HEK293 (cell line): ENCODE results near the gene ZBP1.

ENCODE experiments used
- CTCF ChIA-PET: fragments of 350-600 bp; formaldehyde crosslinking; extraction: SDS; loops from one replicate; lab custom pipeline; 2021; ENCODE audit warnings: antibody characterized with exemption; lab: Yijun Ruan, JAX
- POLR2A ChIA-PET: fragments of 300-600 bp; formaldehyde crosslinking; extraction: SDS; loops from one replicate; lab custom pipeline; 2020; ENCODE audit warnings: antibody characterized with exemption, inconsistent platforms; lab: Yijun Ruan, JAX
- H3K27ac ChIP-seq: fragments of 200-500 bp; sonication (Bioruptor generic); 2 replicates; pipeline ENCODE4 v1.5.1; 2014; ENCODE audit warnings: low read depth, low read length, control low read depth, inconsistent platforms; ENCODE audit errors: extremely low read depth
- H3K36me3 ChIP-seq, 2 experiments: fragments of 200-500 bp in 1 of 2; sonication (Bioruptor generic) in 1 of 2; 1 replicate in 1 of 2; 2 replicates in 1 of 2; pipeline ENCODE4 v1.5.1; 2014 to 2017; ENCODE audit warnings: inconsistent platforms in 2 of 2, low read length in 2 of 2; ENCODE audit not compliant: control insufficient read depth in 2 of 2, insufficient read depth in 1 of 2
- H3K4me1 ChIP-seq: fragments of 200-500 bp; sonication (Bioruptor generic); 2 replicates; pipeline ENCODE4 v1.5.1; 2014; ENCODE audit warnings: mild to moderate bottlenecking, low read length, inconsistent platforms; ENCODE audit not compliant: control insufficient read depth, insufficient read depth
- H3K4me3 ChIP-seq: 2 replicates; pipeline ENCODE4 v1.5.1; 2011; ENCODE audit warnings: low read depth, mild to moderate bottlenecking, control low read depth, low read length, moderate library complexity
- H3K9me3 ChIP-seq: fragments of 200-500 bp; sonication (Bioruptor generic); 2 replicates; pipeline ENCODE4 v1.5.1; 2014; ENCODE audit warnings: low read depth, low read length, inconsistent platforms; ENCODE audit not compliant: control insufficient read depth, insufficient read depth
- BCL11B ChIP-seq: fragments of 450-650 bp; formaldehyde crosslinking; IDR thresholded peaks from 2 replicates; pipeline ENCODE4 v1.5.1; 2016; ENCODE audit warnings: low read depth, missing biosample characterization, missing genetic modification characterization
- HOXD13 ChIP-seq: sonication (generic); formaldehyde crosslinking; IDR thresholded peaks from 2 replicates; pipeline ENCODE4 v1.8.0; 2022; ENCODE audit warnings: missing genetic modification reagents, borderline replicate concordance
- TSHZ1 ChIP-seq: fragments of 450-650 bp; formaldehyde crosslinking; IDR thresholded peaks from 2 replicates; pipeline ENCODE4 v1.5.1; 2016; ENCODE audit warnings: missing biosample characterization, missing genetic modification characterization, borderline replicate concordance
- ZBTB11 ChIP-seq: fragments of 450-650 bp; formaldehyde crosslinking; conservative IDR thresholded peaks from 2 replicates; pipeline ENCODE4 v1.5.1; 2016; ENCODE audit warnings: low read depth, missing biosample characterization, missing genetic modification characterization
- ZNF140 ChIP-seq: fragments of 450-650 bp; formaldehyde crosslinking; IDR thresholded peaks from 2 replicates; pipeline ENCODE4 v1.5.1; 2016; ENCODE audit warnings: missing biosample characterization, missing genetic modification characterization
- ZNF146 ChIP-seq: fragments of 450-650 bp; formaldehyde crosslinking; IDR thresholded peaks from 2 replicates; pipeline ENCODE4 v1.5.1; 2016; ENCODE audit warnings: missing biosample characterization, missing genetic modification characterization
- ZNF18 ChIP-seq: fragments of 450-650 bp; formaldehyde crosslinking; IDR thresholded peaks from 2 replicates; pipeline ENCODE4 v1.5.1; 2016; ENCODE audit warnings: missing biosample characterization, missing genetic modification characterization
- ZNF19 ChIP-seq: fragments of 450-650 bp; formaldehyde crosslinking; IDR thresholded peaks from 2 replicates; pipeline ENCODE4; 2016; ENCODE audit warnings: missing biosample characterization, missing genetic modification characterization, low read depth
- ZNF274 ChIP-seq, 2 experiments: fragments of 200-500 bp in 1 of 2; fragments of 450-650 bp in 1 of 2; sonication (Bioruptor generic) in 1 of 2; formaldehyde crosslinking in 1 of 2; IDR thresholded peaks; 2 replicates each; pipeline versions ENCODE4 v1.5.1 to v1.6.1; 2014 to 2016; ENCODE audit warnings: borderline replicate concordance in 1 of 2, inconsistent platforms in 1 of 2, low read length in 1 of 2, missing biosample characterization in 1 of 2, missing genetic modification characterization in 1 of 2
- ZNF302 ChIP-seq: fragments of 450-650 bp; formaldehyde crosslinking; IDR thresholded peaks from 2 replicates; pipeline ENCODE4 v1.5.1; 2016; ENCODE audit warnings: missing biosample characterization, missing genetic modification characterization, low read depth
- ZNF404 ChIP-seq: fragments of 450-650 bp; formaldehyde crosslinking; IDR thresholded peaks from 2 replicates; pipeline ENCODE4 v1.5.1; 2017; ENCODE audit warnings: missing biosample characterization, missing genetic modification characterization
- ZNF416 ChIP-seq: fragments of 450-650 bp; formaldehyde crosslinking; IDR thresholded peaks from 2 replicates; pipeline ENCODE4 v1.5.1; 2016; ENCODE audit warnings: missing biosample characterization, missing genetic modification characterization
- ZNF501 ChIP-seq: fragments of 450-650 bp; formaldehyde crosslinking; IDR thresholded peaks from 2 replicates; pipeline ENCODE4 v1.5.1; 2016; ENCODE audit warnings: missing biosample characterization, missing genetic modification characterization
- ZNF513 ChIP-seq: fragments of 450-650 bp; IDR thresholded peaks from 2 replicates; pipeline ENCODE4 v1.5.1; 2018; ENCODE audit warnings: missing biosample characterization, missing genetic modification characterization
- ZNF529 ChIP-seq: fragments of 450-650 bp; formaldehyde crosslinking; IDR thresholded peaks from 2 replicates; pipeline ENCODE4 v1.5.1; 2017; ENCODE audit warnings: missing genetic modification characterization, missing biosample characterization; ENCODE audit not compliant: insufficient replicate concordance
- ZNF600 ChIP-seq: fragments of 450-650 bp; formaldehyde crosslinking; IDR thresholded peaks from 2 replicates; pipeline ENCODE4 v1.5.1; 2016; ENCODE audit warnings: missing biosample characterization, missing genetic modification characterization
- ZNF626 ChIP-seq: fragments of 450-650 bp; sonication (Bioruptor Pico); formaldehyde crosslinking; IDR thresholded peaks from 2 replicates; pipeline ENCODE4 v1.5.1; 2018; ENCODE audit warnings: missing biosample characterization, missing genetic modification characterization, inconsistent platforms
- ZNF664 ChIP-seq: fragments of 450-650 bp; formaldehyde crosslinking; IDR thresholded peaks from 2 replicates; pipeline ENCODE4 v1.5.1; 2016; ENCODE audit warnings: missing biosample characterization, missing genetic modification characterization
- ZNF792 ChIP-seq: fragments of 450-650 bp; formaldehyde crosslinking; IDR thresholded peaks from 2 replicates; pipeline ENCODE4 v1.5.1; 2016; ENCODE audit warnings: missing biosample characterization, missing genetic modification characterization
- ZSCAN16 ChIP-seq: fragments of 450-650 bp; formaldehyde crosslinking; IDR thresholded peaks from 2 replicates; pipeline ENCODE4 v1.5.1; 2016; ENCODE audit warnings: missing biosample characterization, missing genetic modification characterization
- ZXDB ChIP-seq: fragments of 450-650 bp; formaldehyde crosslinking; IDR thresholded peaks from 2 replicates; pipeline ENCODE4 v1.5.1; 2016; ENCODE audit warnings: missing biosample characterization, missing genetic modification characterization

ZBP1 gene

GRCh38 chr20:57665589-57665971 lies 45.4 kb upstream of the ZBP1 start (continued):
- TF ChIP-seq ZNF146 (tag by site-specific recombination) (no peak), ZNF626 (tag by site-specific recombination) (no peak), ZNF140 (tag by site-specific recombination) (no peak)
- TF ChIP-seq, all 188 proteins: peak for 0

- Histone ChIP-seq H3K27ac (no peak overlapping the region), H3K36me3 (no peaks in the 10 kb centered on the region), H3K9me3 (no peaks in the 10 kb centered on the region), H3K4me3 (no peak overlapping the region), H3K4me1 (no peaks in the 10 kb centered on the region)
- ChIA-PET CTCF (interaction anchor here (0.6 kb wide), 2 partner anchors 48 to 490 kb away, joined by 3 read pairs; no protein-coding TSS in a partner anchor), POLR2A (interaction anchor here (0.6 to 0.7 kb wide), 3 partner anchors 437 to 898 kb away, joined by 3 to 6 read pairs (median 3); no protein-coding TSS in a partner anchor)
- TF ChIP-seq ZNF501 (tag by site-specific recombination) = no peak
- no peak for TF ChIP-seq HOXD13 (CRISPR knock-in tag)
- TF ChIP-seq ZNF664 = no peak
- no peak for TF ChIP-seq ZNF416
- TF ChIP-seq ZNF302 (tag by site-specific recombination) = no peak
- TF ChIP-seq ZXDB (tag by site-specific recombination) = no peak
- no peak for TF ChIP-seq ZNF792 (tag by site-specific recombination)
- no peak for TF ChIP-seq ZNF18 (tag by site-specific recombination)
- no peak for TF ChIP-seq ZNF274 (IDR thresholded peaks at IDR 0.05; ENCODE audit: low read length)
- TF ChIP-seq ZNF274 (tag by site-specific recombination; IDR thresholded peaks at IDR 0.05; ENCODE audit: borderline replicate concordance) = no peak
- TF ChIP-seq ZNF19 (tag by site-specific recombination) = no peak
- TF ChIP-seq ZNF600 (tag by site-specific recombination) = no peak
- no peak for TF ChIP-seq ZNF529 (tag by site-specific recombination)
- no peak for TF ChIP-seq TSHZ1 (tag by site-specific recombination)
Observed at GRCh38 chr20:57664924-57665588, 44.8 kb upstream of the ZBP1 start.

GRCh38 chr20:57664476-57664875 lies 44.2 kb upstream of the ZBP1 start:
- Histone ChIP-seq H3K4me1 (no peaks in the 10 kb centered on the region), H3K9me3 (no peaks in the 10 kb centered on the region), H3K4me3 (no peak overlapping the region), H3K27ac (no peak overlapping the region), H3K36me3 (no peaks in the 10 kb centered on the region)
- ChIA-PET CTCF (interaction anchor here (0.7 kb wide), 1 partner anchor 10 kb away, joined by 3 read pairs; no protein-coding TSS in a partner anchor), POLR2A (no interaction called here)
- no peak for TF ChIP-seq ZNF18 (tag by site-specific recombination)
- TF ChIP-seq ZNF19 (tag by site-specific recombination) = no peak
- TF ChIP-seq ZNF513 (tag by site-specific recombination) = no peak
- TF ChIP-seq ZSCAN16 = no peak
- no peak for TF ChIP-seq ZBTB11 (tag by site-specific recombination)
- no peak for TF ChIP-seq ZNF404 (tag by site-specific recombination)
- no peak for TF ChIP-seq BCL11B (tag by site-specific recombination)
